ENCODE data around the gene CA9.

DNA sequence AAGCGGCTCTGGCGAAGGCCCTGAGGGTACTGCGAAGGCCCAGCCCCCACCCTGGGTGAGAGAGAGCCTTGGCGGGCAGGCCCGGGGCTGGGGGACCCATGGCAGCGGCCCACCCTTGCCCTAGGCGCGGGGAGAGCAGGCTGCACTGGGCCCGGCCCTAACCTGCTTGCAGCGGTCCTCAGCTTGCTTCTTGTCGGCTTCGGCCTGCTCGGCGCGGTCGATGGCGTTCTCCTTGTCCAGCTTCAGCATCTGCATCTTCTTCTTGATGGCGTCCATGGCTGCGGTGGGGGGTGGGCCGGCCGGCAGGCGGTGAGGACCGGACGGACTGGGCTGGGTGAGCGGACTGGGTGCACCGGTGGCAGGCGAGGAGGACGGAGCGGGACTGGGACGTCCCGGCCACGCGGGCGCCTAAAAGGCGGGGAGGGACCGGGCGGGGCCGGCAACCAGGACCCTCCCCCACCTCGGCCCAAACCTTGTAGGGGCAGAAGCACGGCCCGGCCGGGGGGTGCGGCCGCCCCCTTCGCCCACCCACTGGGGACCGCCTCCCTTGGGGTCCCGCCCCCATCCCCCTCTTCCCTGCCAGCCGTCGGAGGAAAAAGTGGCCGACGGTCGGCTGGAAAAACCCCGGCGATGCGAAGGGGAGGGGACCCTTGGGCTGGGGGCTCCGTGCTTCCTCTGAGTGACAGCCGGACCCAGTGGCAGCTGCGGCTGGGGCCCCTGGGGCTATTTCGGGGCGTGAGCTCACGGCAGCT, 16.0 kb downstream of the CA9 start, which contains the start of gene TPM2:
- TF ChIP-seq, protein P1, sequence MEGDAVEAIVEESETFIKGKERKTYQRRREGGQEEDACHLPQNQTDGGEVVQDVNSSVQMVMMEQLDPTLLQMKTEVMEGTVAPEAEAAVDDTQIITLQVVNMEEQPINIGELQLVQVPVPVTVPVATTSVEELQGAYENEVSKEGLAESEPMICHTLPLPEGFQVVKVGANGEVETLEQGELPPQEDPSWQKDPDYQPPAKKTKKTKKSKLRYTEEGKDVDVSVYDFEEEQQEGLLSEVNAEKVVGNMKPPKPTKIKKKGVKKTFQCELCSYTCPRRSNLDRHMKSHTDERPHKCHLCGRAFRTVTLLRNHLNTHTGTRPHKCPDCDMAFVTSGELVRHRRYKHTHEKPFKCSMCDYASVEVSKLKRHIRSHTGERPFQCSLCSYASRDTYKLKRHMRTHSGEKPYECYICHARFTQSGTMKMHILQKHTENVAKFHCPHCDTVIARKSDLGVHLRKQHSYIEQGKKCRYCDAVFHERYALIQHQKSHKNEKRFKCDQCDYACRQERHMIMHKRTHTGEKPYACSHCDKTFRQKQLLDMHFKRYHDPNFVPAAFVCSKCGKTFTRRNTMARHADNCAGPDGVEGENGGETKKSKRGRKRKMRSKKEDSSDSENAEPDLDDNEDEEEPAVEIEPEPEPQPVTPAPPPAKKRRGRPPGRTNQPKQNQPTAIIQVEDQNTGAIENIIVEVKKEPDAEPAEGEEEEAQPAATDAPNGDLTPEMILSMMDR (IDR thresholded peaks at IDR 0.05; ENCODE audit: low read depth, low read length) = no peak
- TF ChIP-seq EZH2phosphoT487 (IDR thresholded peaks at IDR 0.05; ENCODE audit: low read depth) = no peak

Measured in OCI-LY3 (cell line).